H1 (cell line): Measurements from ENCODE around the gene EIF2B5. TPM values are rescaled to one million over a fixed set of nuclear protein-coding genes. Genes with fewer than 3 reads are reported as not detected.
A peak's percentile ranks its signal among the peaks of the same experiment; 100 is the strongest.

Experiments
- CTCF ChIA-PET: fragments of 300-600 bp; sonication (Branson Sonifier 250); formaldehyde crosslinking; loops from one replicate; lab custom pipeline; 2021; ENCODE audit not compliant: partially characterized antibody; lab: Charles Lee
- POLR2A ChIA-PET: fragments of 300-600 bp; sonication (Branson Sonifier 250); formaldehyde crosslinking; loops from one replicate; lab custom pipeline; 2021; ENCODE audit warnings: inconsistent platforms; ENCODE audit not compliant: partially characterized antibody; lab: Charles Lee
- DNase-seq, 2 experiments: peaks; one replicate each; pipeline versions ENCODE4 v3.0.0 to v3.0.0-alpha.2; 2010 to 2022; ENCODE audit warnings: low spot score in 2 of 2, low read depth in 1 of 2, mixed read lengths in 1 of 2
- FAIRE-seq: peaks from 2 replicates; lab custom pipeline; 2011; peaks lifted over from hg19 to GRCh38; lab: Jason Lieb, UNC
- H2AFZ ChIP-seq: 2 replicates; pipeline ENCODE4 v1.8.1; 2012; ENCODE audit warnings: low read length, inconsistent platforms
- H2AK5ac ChIP-seq: 2 replicates; pipeline ENCODE4 v1.6.1; 2013; ENCODE audit warnings: low read depth, low read length
- H2BK120ac ChIP-seq: replicated peaks from 2 replicates; pipeline ENCODE3; 2013; ENCODE audit warnings: low read depth, low read length, inconsistent platforms
- H2BK12ac ChIP-seq: 2 replicates; pipeline ENCODE4 v1.6.1; 2013; ENCODE audit warnings: low read depth, low read length
- H2BK15ac ChIP-seq: 2 replicates; pipeline ENCODE4 v1.6.1; 2013; ENCODE audit warnings: low read length
- H2BK20ac ChIP-seq: 2 replicates; pipeline ENCODE4 v1.6.1; 2013; ENCODE audit warnings: low read length
- H2BK5ac ChIP-seq: 2 replicates; pipeline ENCODE4 v1.6.1; 2013; ENCODE audit warnings: low read depth, low read length
- H3K14ac ChIP-seq: 2 replicates; pipeline ENCODE4 v1.6.1; 2013; ENCODE audit warnings: inconsistent platforms; ENCODE audit not compliant: insufficient read length
- H3K18ac ChIP-seq: 2 replicates; pipeline ENCODE4 v1.6.1; 2013; ENCODE audit warnings: low read length; ENCODE audit errors: extremely low read depth
- H3K23ac ChIP-seq: 2 replicates; pipeline ENCODE4 v1.6.1; 2013; ENCODE audit warnings: inconsistent platforms; ENCODE audit not compliant: insufficient read length
- H3K23me2 ChIP-seq: 2 replicates; pipeline ENCODE4 v1.6.1; 2013; ENCODE audit warnings: low read depth, low read length
- H3K27ac ChIP-seq: 2 replicates; pipeline ENCODE4 v1.6.1; 2011; ENCODE audit warnings: low read depth, low read length, inconsistent platforms
- H3K27me3 ChIP-seq, 4 experiments: replicated peaks in 1 of 4; 1 replicate in 1 of 4; 2 replicates in 3 of 4; pipeline versions ENCODE4 v1.6.1 to v1.8.1; 2011 to 2013; ENCODE audit warnings: low read length in 3 of 4, mild to moderate bottlenecking in 3 of 4, inconsistent platforms in 2 of 4, mixed read lengths in 2 of 4, moderate library complexity in 1 of 4; ENCODE audit not compliant: control insufficient read depth in 3 of 4, insufficient read depth in 3 of 4; ENCODE audit errors: extremely low read depth in 1 of 4
- H3K36me3 ChIP-seq, 4 experiments: 2 replicates each; pipeline versions ENCODE4 v1.6.1 to v1.8.1; 2011 to 2013; ENCODE audit warnings: mild to moderate bottlenecking in 4 of 4, low read length in 3 of 4, moderate library complexity in 2 of 4, control low read depth in 1 of 4, inconsistent platforms in 1 of 4; ENCODE audit not compliant: insufficient read depth in 4 of 4, control insufficient read depth in 2 of 4
- H3K4ac ChIP-seq: replicated peaks from 2 replicates; pipeline ENCODE3; 2013; ENCODE audit warnings: low read length, low read depth, mixed read lengths, inconsistent platforms; ENCODE audit not compliant: insufficient read length
- H3K4me1 ChIP-seq, 4 experiments: replicated peaks in 1 of 4; 1 replicate in 1 of 4; 2 replicates in 3 of 4; pipeline versions ENCODE4 v1.6.1 to v1.8.1; 2011 to 2013; ENCODE audit warnings: low read length in 3 of 4, inconsistent platforms in 2 of 4, mixed read lengths in 1 of 4; ENCODE audit not compliant: insufficient read depth in 4 of 4, control insufficient read depth in 3 of 4
- H3K4me2 ChIP-seq, 2 experiments: 2 replicates each; pipeline versions ENCODE4 v1.6.1 to v1.8.1; 2011 to 2013; ENCODE audit warnings: low read depth in 2 of 2, low read length in 2 of 2, control low read depth in 1 of 2, inconsistent platforms in 1 of 2, mild to moderate bottlenecking in 1 of 2; ENCODE audit not compliant: insufficient read depth in 1 of 2
- H3K4me3 ChIP-seq, 4 experiments: fragments of 200-600, 300-600 bp in 1 of 4; sonication (generic), shearing (Covaris generic), sonication (Bioruptor Twin) in 1 of 4; 2 replicates each; pipeline versions ENCODE4 v1.5.1 to v1.8.1; 2011 to 2016; ENCODE audit warnings: low read length in 4 of 4, low read depth in 3 of 4, control low read depth in 2 of 4, inconsistent platforms in 2 of 4, mild to moderate bottlenecking in 2 of 4, mixed read lengths in 1 of 4, moderate library complexity in 1 of 4; ENCODE audit not compliant: insufficient read depth in 2 of 4; ENCODE audit errors: extremely low read depth in 1 of 4
- H3K56ac ChIP-seq: replicated peaks from 2 replicates; pipeline ENCODE3; 2013; ENCODE audit warnings: low read depth, mild to moderate bottlenecking, mixed read lengths, low read length, inconsistent platforms; ENCODE audit not compliant: insufficient read length
- H3K79me1 ChIP-seq: 2 replicates; pipeline ENCODE4 v1.6.1; 2013; ENCODE audit warnings: low read depth, low read length, control low read depth
- H3K79me2 ChIP-seq, 2 experiments: 2 replicates each; pipeline versions ENCODE4 v1.6.1 to v1.8.1; 2012 to 2013; ENCODE audit warnings: low read length in 2 of 2, mild to moderate bottlenecking in 2 of 2, inconsistent platforms in 1 of 2; ENCODE audit not compliant: insufficient read depth in 2 of 2, control insufficient read depth in 1 of 2
- H3K9ac ChIP-seq, 4 experiments: replicated peaks in 1 of 4; 1 replicate in 1 of 4; 2 replicates in 3 of 4; pipeline versions ENCODE4 v1.6.1 to v1.8.1; 2011 to 2013; ENCODE audit warnings: low read depth in 3 of 4, low read length in 3 of 4, control low read depth in 2 of 4, mild to moderate bottlenecking in 2 of 4, moderate library complexity in 2 of 4, inconsistent platforms in 1 of 4; ENCODE audit errors: extremely low read depth in 1 of 4
- H3K9me3 ChIP-seq, 2 experiments: 2 replicates each; pipeline versions ENCODE4 v1.6.1 to v1.8.1; 2012 to 2013; ENCODE audit warnings: mild to moderate bottlenecking in 2 of 2, moderate library complexity in 2 of 2, control low read depth in 1 of 2, inconsistent platforms in 1 of 2, low read depth in 1 of 2, low read length in 1 of 2, mixed read lengths in 1 of 2; ENCODE audit not compliant: insufficient read depth in 2 of 2
- H4K20me1 ChIP-seq, 2 experiments: replicated peaks in 1 of 2; 2 replicates each; pipeline versions ENCODE3 to v1.8.1; 2011 to 2013; ENCODE audit warnings: inconsistent platforms in 2 of 2, low read length in 2 of 2, mild to moderate bottlenecking in 1 of 2; ENCODE audit not compliant: insufficient read depth in 2 of 2, control insufficient read depth in 1 of 2
- H4K5ac ChIP-seq: 2 replicates; pipeline ENCODE4 v1.6.1; 2013; ENCODE audit warnings: low read length, low read depth, mixed read lengths, inconsistent platforms; ENCODE audit not compliant: insufficient read length
- H4K8ac ChIP-seq: 2 replicates; pipeline ENCODE4 v1.8.0; 2013; ENCODE audit warnings: mild to moderate bottlenecking, moderate library complexity, low read length, inconsistent platforms; ENCODE audit not compliant: insufficient read depth; ENCODE audit errors: extremely low read depth
- H4K91ac ChIP-seq: replicated peaks from 2 replicates; pipeline ENCODE3; 2013; ENCODE audit warnings: low read length, mixed read lengths, inconsistent platforms; ENCODE audit not compliant: insufficient read length
- ATF2 ChIP-seq: IDR thresholded peaks from 2 replicates; pipeline ENCODE4 v1.6.1; 2012; ENCODE audit warnings: low read length, inconsistent platforms
- BRCA1 ChIP-seq: IDR thresholded peaks from 2 replicates; pipeline ENCODE4 v1.6.1; 2012; ENCODE audit warnings: low read depth, low read length, improper control_type of control experiment
- CHD1 ChIP-seq: IDR thresholded peaks from 2 replicates; pipeline ENCODE4 v1.6.1; 2012; ENCODE audit warnings: low read depth, low read length, improper control_type of control experiment
- CHD2 ChIP-seq: IDR thresholded peaks from 2 replicates; pipeline ENCODE4 v1.6.1; 2012; ENCODE audit warnings: low read length, improper control_type of control experiment
- CTBP2 ChIP-seq: IDR thresholded peaks from 2 replicates; pipeline ENCODE4 v1.7.0; 2011; ENCODE audit warnings: borderline replicate concordance, mild to moderate bottlenecking, moderate library complexity, mixed read lengths, low read length; ENCODE audit not compliant: insufficient read depth, insufficient read length
- EGR1 ChIP-seq: IDR thresholded peaks from 2 replicates; pipeline ENCODE4 v1.6.1; 2011; ENCODE audit warnings: low read depth, low read length, borderline replicate concordance
- KDM5A ChIP-seq: fragments of 200-600 bp; IDR thresholded peaks from 2 replicates; pipeline ENCODE4 v1.7.1; 2012; ENCODE audit warnings: mild to moderate bottlenecking, low read length, inconsistent platforms, mixed read lengths
- NRF1 ChIP-seq: IDR thresholded peaks from 2 replicates; pipeline ENCODE4 v1.6.1; 2011; ENCODE audit warnings: mild to moderate bottlenecking, low read depth, low read length, improper control_type of control experiment
- SIRT6 ChIP-seq: IDR thresholded peaks from one replicate; pipeline ENCODE4 v1.7.1; 2012; ENCODE audit warnings: low read length, inconsistent platforms
- WGBS, 2 experiments: shearing (Covaris generic) in 1 of 2; methylation state at CpG; one replicate each; pipeline versions ENCODE4 v1.1.6 to v1.1.7; 2013 to 2015; ENCODE audit warnings: low lambda C conversion rate in 2 of 2, mixed read lengths in 2 of 2, inconsistent platforms in 1 of 2, low coverage in 1 of 2, missing lambda C conversion rate in 1 of 2; ENCODE audit not compliant: insufficient replicate concordance in 2 of 2, insufficient coverage in 1 of 2, insufficient read length in 1 of 2; ENCODE audit errors: extremely low coverage in 1 of 2, missing lambda C conversion rate in 1 of 2; 5-methylcytosine and 5-hydroxymethylcytosine counted together
- polyA plus RNA-seq, 7 experiments: library from polyadenylated mRNA; depleted of rRNA in 3 of 7; stranded (reverse) in 5 of 7; unstranded in 2 of 7; fragments of >200 nt in 5 of 7; fragments of 200-250 nt in 2 of 7; gene quantifications; 1 replicate in 5 of 7; 2 replicates in 1 of 7; 4 replicates in 1 of 7; pipeline versions ENCODE4 v1.2.1 to v1.2.3, GENCODE V29; 2011 to 2013; ENCODE audit warnings: missing spikeins in 2 of 7, mixed read lengths in 2 of 7
- total RNA-seq: library from RNA; stranded (reverse); fragmentation: NEBNext Ultra II Directional; extraction: Animal tissue kit (Norgen Biotek cat#: 25700); gene quantifications from 2 replicates; pipeline ENCODE4 v1.2.1, GENCODE V29; 2021

EIF2B5 gene
- total and polyA plus RNA-seq, 2 of the 8 experiments (the other 6 are each of a cell fraction or from before 2014, with no cell fraction given): 33.1 to 40.0 TPM

GRCh38 chr3:184174284-184174645 lies 39.1 kb downstream of the EIF2B5 start:
- FAIRE-seq (no peak), DNase-seq (no peak)
- Histone ChIP-seq H2BK20ac (no peak overlapping the region), H3K4me1 (peaks cover 0 to 23% (median 15%) of the 10 kb centered on the region in 4 experiments; a peak in 6 of 7 replicates), H2AFZ (no peak overlapping the region), H3K4me3 (no peak overlapping the region), H3K9me3 (no peaks in the 10 kb centered on the region), H4K91ac (no peak overlapping the region), H3K9ac (no peak overlapping the region), H2BK12ac (no peak overlapping the region), H3K27me3 (no peaks in the 10 kb centered on the region), H3K23me2 (peaks cover 8% of the 10 kb centered on the region), H3K4ac (no peak overlapping the region), H2BK15ac (no peak overlapping the region), H3K4me2 (peak overlapping the region in 1 of 2 experiments; percentile 91; a peak in 2 of 4 replicates), H3K79me2 (peaks cover 0 to 37% of the 10 kb centered on the region in 2 experiments; a peak in 2 of 4 replicates), H3K36me3 (peaks cover 17 to 34% (median 26%) of the 10 kb centered on the region in 4 experiments), H2BK5ac (no peak overlapping the region), H2BK120ac (no peak overlapping the region), H3K23ac (no peak overlapping the region), H4K20me1 (peaks cover 0 to 13% of the 10 kb centered on the region in 2 experiments), H3K79me1 (peaks cover 13% of the 10 kb centered on the region), H2AK5ac (no peak overlapping the region), H3K18ac (no peak overlapping the region), H3K56ac (no peak overlapping the region), H3K14ac (no peak overlapping the region), H4K5ac (no peak overlapping the region), H4K8ac (no peak overlapping the region), H3K27ac (no peak overlapping the region)
- WGBS, 2 experiments: 22% methylated on average over 3 of the region's 4 CpGs; no CpG with 5 or more reads in 1 of the 2 experiments
- ChIA-PET POLR2A (interaction anchor here (0.6 to 2.6 kb wide), 9 partner anchors 10 to 87 kb away, joined by 3 to 16 read pairs (median 6); partner anchors contain the start of genes ABCF3, DVL3 and EIF2B5), CTCF (interaction anchor here (1.1 to 2.1 kb wide), 7 partner anchors 22 to 278 kb away, joined by 3 to 7 read pairs (median 3); partner anchors contain the start of gene EEF1AKMT4)
- TF ChIP-seq EGR1 (no peak), BRCA1 (no peak), CHD1 (no peak), ATF2 (no peak), SIRT6 (no peak), CTBP2 (no peak), CHD2 (no peak), NRF1 (no peak), KDM5A (no peak)
